HEK293 (cell line): ENCODE results near the gene TAS1R3.

Experiments
- GLIS2 ChIP-seq: fragments of 450-650 bp; formaldehyde crosslinking; IDR thresholded peaks from 2 replicates; pipeline ENCODE4 v1.5.1; 2016; ENCODE audit warnings: missing biosample characterization, missing genetic modification characterization
- IKZF3 ChIP-seq: fragments of 450-650 bp; IDR thresholded peaks from 2 replicates; pipeline ENCODE4 v1.5.0; 2018; ENCODE audit warnings: missing biosample characterization, mild to moderate bottlenecking, missing genetic modification characterization, moderate library complexity
- MZF1 ChIP-seq: fragments of 450-650 bp; formaldehyde crosslinking; IDR thresholded peaks from 2 replicates; pipeline ENCODE4 v1.5.1; 2017; ENCODE audit warnings: missing biosample characterization, missing genetic modification characterization, borderline replicate concordance
- YY1 ChIP-seq: fragments of 450-650 bp; formaldehyde crosslinking; IDR thresholded peaks from 2 replicates; pipeline ENCODE4 v1.5.1; 2018; ENCODE audit warnings: missing biosample characterization, missing genetic modification characterization
- ZBTB20 ChIP-seq: fragments of 450-650 bp; formaldehyde crosslinking; IDR thresholded peaks from 2 replicates; pipeline ENCODE4 v1.5.1; 2016; ENCODE audit warnings: missing biosample characterization, missing genetic modification characterization
- ZBTB48 ChIP-seq: fragments of 450-650 bp; formaldehyde crosslinking; IDR thresholded peaks from 2 replicates; pipeline ENCODE4 v1.5.1; 2016; ENCODE audit warnings: missing biosample characterization, missing genetic modification characterization
- ZBTB8A ChIP-seq: fragments of 450-650 bp; formaldehyde crosslinking; IDR thresholded peaks from 2 replicates; pipeline ENCODE4 v1.5.1; 2016; ENCODE audit warnings: missing biosample characterization, missing genetic modification characterization
- ZNF155 ChIP-seq: fragments of 450-650 bp; formaldehyde crosslinking; IDR thresholded peaks from 2 replicates; pipeline ENCODE4 v1.5.1; 2016; ENCODE audit warnings: missing biosample characterization, missing genetic modification characterization
- ZNF16 ChIP-seq: fragments of 450-650 bp; formaldehyde crosslinking; IDR thresholded peaks from 2 replicates; pipeline ENCODE4 v1.5.1; 2016; ENCODE audit warnings: low read depth, missing biosample characterization, missing genetic modification characterization
- ZNF202 ChIP-seq: fragments of 450-650 bp; formaldehyde crosslinking; IDR thresholded peaks from 2 replicates; pipeline ENCODE4 v1.5.1; 2016; ENCODE audit warnings: missing biosample characterization, missing genetic modification characterization, borderline replicate concordance
- ZNF211 ChIP-seq: fragments of 450-650 bp; formaldehyde crosslinking; IDR thresholded peaks from 2 replicates; pipeline ENCODE4 v1.5.1; 2016; ENCODE audit warnings: low read depth, missing biosample characterization, missing genetic modification characterization
- ZNF23 ChIP-seq: fragments of 450-650 bp; formaldehyde crosslinking; IDR thresholded peaks from 2 replicates; pipeline ENCODE4 v1.5.1; 2016; ENCODE audit warnings: missing biosample characterization, missing genetic modification characterization, borderline replicate concordance
- ZNF473 ChIP-seq: fragments of 450-650 bp; formaldehyde crosslinking; IDR thresholded peaks from 2 replicates; pipeline ENCODE4 v1.5.1; 2017; ENCODE audit warnings: missing biosample characterization, missing genetic modification characterization
- ZNF521 ChIP-seq: fragments of 450-650 bp; formaldehyde crosslinking; IDR thresholded peaks from 2 replicates; pipeline ENCODE4 v1.5.1; 2017; ENCODE audit warnings: missing biosample characterization, mild to moderate bottlenecking, missing genetic modification characterization
- ZNF530 ChIP-seq: fragments of 450-650 bp; formaldehyde crosslinking; IDR thresholded peaks from 2 replicates; pipeline ENCODE4 v1.5.1; 2016; ENCODE audit warnings: low read depth, missing biosample characterization, missing genetic modification characterization
- ZNF555 ChIP-seq: fragments of 450-650 bp; formaldehyde crosslinking; conservative IDR thresholded peaks from 2 replicates; pipeline ENCODE4 v1.5.1; 2017; ENCODE audit warnings: missing biosample characterization, mild to moderate bottlenecking, missing genetic modification characterization, inconsistent platforms
- ZNF623 ChIP-seq: fragments of 450-650 bp; formaldehyde crosslinking; IDR thresholded peaks from 2 replicates; pipeline ENCODE4 v1.5.1; 2016; ENCODE audit warnings: missing biosample characterization, missing genetic modification characterization
- ZNF626 ChIP-seq: fragments of 450-650 bp; sonication (Bioruptor Pico); formaldehyde crosslinking; IDR thresholded peaks from 2 replicates; pipeline ENCODE4 v1.5.1; 2018; ENCODE audit warnings: missing biosample characterization, missing genetic modification characterization, inconsistent platforms
- ZNF76 ChIP-seq: fragments of 450-650 bp; formaldehyde crosslinking; IDR thresholded peaks from 2 replicates; pipeline ENCODE4; 2016; ENCODE audit warnings: low read depth, missing biosample characterization, missing genetic modification characterization, borderline replicate concordance
- ZNF791 ChIP-seq: fragments of 450-650 bp; formaldehyde crosslinking; IDR thresholded peaks from 2 replicates; pipeline ENCODE4 v1.5.1; 2016; ENCODE audit warnings: missing biosample characterization, missing genetic modification characterization
- ZNF843 ChIP-seq: fragments of 450-650 bp; formaldehyde crosslinking; IDR thresholded peaks from 2 replicates; pipeline ENCODE4 v1.5.1; 2016; ENCODE audit warnings: missing biosample characterization, missing genetic modification characterization
- ZSCAN16 ChIP-seq: fragments of 450-650 bp; formaldehyde crosslinking; IDR thresholded peaks from 2 replicates; pipeline ENCODE4 v1.5.1; 2016; ENCODE audit warnings: missing biosample characterization, missing genetic modification characterization
- TF ChIP-seq, protein P1 (sequence below): fragments of 450-650 bp; formaldehyde crosslinking; IDR thresholded peaks from 2 replicates; pipeline ENCODE4 v1.5.1; 2016; ENCODE audit warnings: missing biosample characterization, missing genetic modification characterization
- TF ChIP-seq, protein P2 (sequence below): fragments of 450-650 bp; formaldehyde crosslinking; IDR thresholded peaks from 2 replicates; pipeline ENCODE4 v1.5.1; 2016; ENCODE audit warnings: missing biosample characterization, missing genetic modification characterization, borderline replicate concordance
- TF ChIP-seq, protein P3 (sequence below): fragments of 450-650 bp; formaldehyde crosslinking; IDR thresholded peaks from 2 replicates; pipeline ENCODE4 v1.5.1; 2016; ENCODE audit warnings: missing biosample characterization, missing genetic modification characterization
- TF ChIP-seq, protein P4 (sequence below): sonication (generic); formaldehyde crosslinking; IDR thresholded peaks from 2 replicates; pipeline ENCODE4 v1.8.1; 2022; ENCODE audit warnings: mild to moderate bottlenecking, moderate library complexity, missing genetic modification reagents

Gene TAS1R3

DNA sequence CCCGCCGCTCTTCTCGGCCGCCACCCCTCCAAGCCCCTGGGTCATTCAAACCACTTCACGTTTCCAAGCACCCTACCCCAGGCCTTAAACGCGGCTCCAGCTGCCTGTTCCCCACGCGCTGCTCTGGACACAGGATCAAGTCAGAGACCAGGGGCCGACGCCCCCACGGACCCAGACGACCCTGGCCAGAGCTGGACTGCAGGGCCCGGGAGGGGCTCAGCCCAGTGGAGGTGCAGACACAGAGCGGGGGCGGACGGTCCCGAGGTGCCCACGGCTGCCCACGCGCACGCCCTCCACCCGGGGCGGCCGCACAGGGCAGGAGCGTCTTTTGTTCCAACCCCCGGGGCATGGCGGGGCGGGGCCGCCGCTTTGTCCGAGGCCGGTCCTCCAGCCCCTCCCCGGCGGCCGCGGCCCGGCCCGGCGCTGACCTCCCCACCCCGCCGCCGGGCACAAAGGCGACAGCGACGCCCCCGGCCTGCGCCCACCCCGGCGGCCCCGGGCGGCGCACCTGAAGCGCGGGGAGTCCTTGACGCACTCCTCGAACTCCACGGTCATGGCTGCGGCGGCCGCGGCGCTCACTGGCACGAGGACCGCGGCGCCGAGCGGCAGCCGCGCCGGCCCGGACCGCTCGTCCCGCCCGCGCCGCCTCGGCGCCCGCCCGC lies 23.7 kb upstream of the TAS1R3 start (continued):
- TF ChIP-seq ZNF16: no peak
- peak; percentile 19; the same call in 1 of the 2 replicates for TF ChIP-seq ZBTB8A (tag by site-specific recombination)
- TF ChIP-seq ZNF843: no peak
- TF ChIP-seq IKZF3 (tag by site-specific recombination): no peak
- TF ChIP-seq ZBTB20 (tag by site-specific recombination): no peak
- TF ChIP-seq ZNF23 (tag by site-specific recombination): no peak
- no peak for TF ChIP-seq MZF1 (tag by site-specific recombination)
- TF ChIP-seq, protein P1, sequence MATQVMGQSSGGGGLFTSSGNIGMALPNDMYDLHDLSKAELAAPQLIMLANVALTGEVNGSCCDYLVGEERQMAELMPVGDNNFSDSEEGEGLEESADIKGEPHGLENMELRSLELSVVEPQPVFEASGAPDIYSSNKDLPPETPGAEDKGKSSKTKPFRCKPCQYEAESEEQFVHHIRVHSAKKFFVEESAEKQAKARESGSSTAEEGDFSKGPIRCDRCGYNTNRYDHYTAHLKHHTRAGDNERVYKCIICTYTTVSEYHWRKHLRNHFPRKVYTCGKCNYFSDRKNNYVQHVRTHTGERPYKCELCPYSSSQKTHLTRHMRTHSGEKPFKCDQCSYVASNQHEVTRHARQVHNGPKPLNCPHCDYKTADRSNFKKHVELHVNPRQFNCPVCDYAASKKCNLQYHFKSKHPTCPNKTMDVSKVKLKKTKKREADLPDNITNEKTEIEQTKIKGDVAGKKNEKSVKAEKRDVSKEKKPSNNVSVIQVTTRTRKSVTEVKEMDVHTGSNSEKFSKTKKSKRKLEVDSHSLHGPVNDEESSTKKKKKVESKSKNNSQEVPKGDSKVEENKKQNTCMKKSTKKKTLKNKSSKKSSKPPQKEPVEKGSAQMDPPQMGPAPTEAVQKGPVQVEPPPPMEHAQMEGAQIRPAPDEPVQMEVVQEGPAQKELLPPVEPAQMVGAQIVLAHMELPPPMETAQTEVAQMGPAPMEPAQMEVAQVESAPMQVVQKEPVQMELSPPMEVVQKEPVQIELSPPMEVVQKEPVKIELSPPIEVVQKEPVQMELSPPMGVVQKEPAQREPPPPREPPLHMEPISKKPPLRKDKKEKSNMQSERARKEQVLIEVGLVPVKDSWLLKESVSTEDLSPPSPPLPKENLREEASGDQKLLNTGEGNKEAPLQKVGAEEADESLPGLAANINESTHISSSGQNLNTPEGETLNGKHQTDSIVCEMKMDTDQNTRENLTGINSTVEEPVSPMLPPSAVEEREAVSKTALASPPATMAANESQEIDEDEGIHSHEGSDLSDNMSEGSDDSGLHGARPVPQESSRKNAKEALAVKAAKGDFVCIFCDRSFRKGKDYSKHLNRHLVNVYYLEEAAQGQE: no peak
- no peak for TF ChIP-seq ZNF521 (tag by site-specific recombination)
- TF ChIP-seq YY1 (tag by site-specific recombination): 0 out of 2 replicates have a peak, but pooled peaks have one; percentile 15
- no peak; the same call in 1 of the 2 replicates for TF ChIP-seq ZBTB48
- TF ChIP-seq ZNF473 (tag by site-specific recombination): no peak
- TF ChIP-seq, protein P2, sequence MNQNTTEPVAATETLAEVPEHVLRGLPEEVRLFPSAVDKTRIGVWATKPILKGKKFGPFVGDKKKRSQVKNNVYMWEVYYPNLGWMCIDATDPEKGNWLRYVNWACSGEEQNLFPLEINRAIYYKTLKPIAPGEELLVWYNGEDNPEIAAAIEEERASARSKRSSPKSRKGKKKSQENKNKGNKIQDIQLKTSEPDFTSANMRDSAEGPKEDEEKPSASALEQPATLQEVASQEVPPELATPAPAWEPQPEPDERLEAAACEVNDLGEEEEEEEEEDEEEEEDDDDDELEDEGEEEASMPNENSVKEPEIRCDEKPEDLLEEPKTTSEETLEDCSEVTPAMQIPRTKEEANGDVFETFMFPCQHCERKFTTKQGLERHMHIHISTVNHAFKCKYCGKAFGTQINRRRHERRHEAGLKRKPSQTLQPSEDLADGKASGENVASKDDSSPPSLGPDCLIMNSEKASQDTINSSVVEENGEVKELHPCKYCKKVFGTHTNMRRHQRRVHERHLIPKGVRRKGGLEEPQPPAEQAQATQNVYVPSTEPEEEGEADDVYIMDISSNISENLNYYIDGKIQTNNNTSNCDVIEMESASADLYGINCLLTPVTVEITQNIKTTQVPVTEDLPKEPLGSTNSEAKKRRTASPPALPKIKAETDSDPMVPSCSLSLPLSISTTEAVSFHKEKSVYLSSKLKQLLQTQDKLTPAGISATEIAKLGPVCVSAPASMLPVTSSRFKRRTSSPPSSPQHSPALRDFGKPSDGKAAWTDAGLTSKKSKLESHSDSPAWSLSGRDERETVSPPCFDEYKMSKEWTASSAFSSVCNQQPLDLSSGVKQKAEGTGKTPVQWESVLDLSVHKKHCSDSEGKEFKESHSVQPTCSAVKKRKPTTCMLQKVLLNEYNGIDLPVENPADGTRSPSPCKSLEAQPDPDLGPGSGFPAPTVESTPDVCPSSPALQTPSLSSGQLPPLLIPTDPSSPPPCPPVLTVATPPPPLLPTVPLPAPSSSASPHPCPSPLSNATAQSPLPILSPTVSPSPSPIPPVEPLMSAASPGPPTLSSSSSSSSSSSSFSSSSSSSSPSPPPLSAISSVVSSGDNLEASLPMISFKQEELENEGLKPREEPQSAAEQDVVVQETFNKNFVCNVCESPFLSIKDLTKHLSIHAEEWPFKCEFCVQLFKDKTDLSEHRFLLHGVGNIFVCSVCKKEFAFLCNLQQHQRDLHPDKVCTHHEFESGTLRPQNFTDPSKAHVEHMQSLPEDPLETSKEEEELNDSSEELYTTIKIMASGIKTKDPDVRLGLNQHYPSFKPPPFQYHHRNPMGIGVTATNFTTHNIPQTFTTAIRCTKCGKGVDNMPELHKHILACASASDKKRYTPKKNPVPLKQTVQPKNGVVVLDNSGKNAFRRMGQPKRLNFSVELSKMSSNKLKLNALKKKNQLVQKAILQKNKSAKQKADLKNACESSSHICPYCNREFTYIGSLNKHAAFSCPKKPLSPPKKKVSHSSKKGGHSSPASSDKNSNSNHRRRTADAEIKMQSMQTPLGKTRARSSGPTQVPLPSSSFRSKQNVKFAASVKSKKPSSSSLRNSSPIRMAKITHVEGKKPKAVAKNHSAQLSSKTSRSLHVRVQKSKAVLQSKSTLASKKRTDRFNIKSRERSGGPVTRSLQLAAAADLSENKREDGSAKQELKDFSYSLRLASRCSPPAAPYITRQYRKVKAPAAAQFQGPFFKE (tag by site-specific recombination): no peak
- TF ChIP-seq ZNF76 (tag by site-specific recombination): no peak
- TF ChIP-seq ZNF202 (tag by site-specific recombination): no peak
- no peak for TF ChIP-seq ZNF791 (tag by site-specific recombination)
- peak; percentile 48; the same call in 1 of the 2 replicates for TF ChIP-seq GLIS2
- TF ChIP-seq ZNF626 (tag by site-specific recombination): no peak
- TF ChIP-seq, protein P3, sequence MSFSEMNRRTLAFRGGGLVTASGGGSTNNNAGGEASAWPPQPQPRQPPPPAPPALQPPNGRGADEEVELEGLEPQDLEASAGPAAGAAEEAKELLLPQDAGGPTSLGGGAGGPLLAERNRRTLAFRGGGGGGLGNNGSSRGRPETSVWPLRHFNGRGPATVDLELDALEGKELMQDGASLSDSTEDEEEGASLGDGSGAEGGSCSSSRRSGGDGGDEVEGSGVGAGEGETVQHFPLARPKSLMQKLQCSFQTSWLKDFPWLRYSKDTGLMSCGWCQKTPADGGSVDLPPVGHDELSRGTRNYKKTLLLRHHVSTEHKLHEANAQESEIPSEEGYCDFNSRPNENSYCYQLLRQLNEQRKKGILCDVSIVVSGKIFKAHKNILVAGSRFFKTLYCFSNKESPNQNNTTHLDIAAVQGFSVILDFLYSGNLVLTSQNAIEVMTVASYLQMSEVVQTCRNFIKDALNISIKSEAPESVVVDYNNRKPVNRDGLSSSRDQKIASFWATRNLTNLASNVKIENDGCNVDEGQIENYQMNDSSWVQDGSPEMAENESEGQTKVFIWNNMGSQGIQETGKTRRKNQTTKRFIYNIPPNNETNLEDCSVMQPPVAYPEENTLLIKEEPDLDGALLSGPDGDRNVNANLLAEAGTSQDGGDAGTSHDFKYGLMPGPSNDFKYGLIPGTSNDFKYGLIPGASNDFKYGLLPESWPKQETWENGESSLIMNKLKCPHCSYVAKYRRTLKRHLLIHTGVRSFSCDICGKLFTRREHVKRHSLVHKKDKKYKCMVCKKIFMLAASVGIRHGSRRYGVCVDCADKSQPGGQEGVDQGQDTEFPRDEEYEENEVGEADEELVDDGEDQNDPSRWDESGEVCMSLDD (tag by site-specific recombination): no peak
- TF ChIP-seq ZNF211 (tag by site-specific recombination): no peak
- TF ChIP-seq ZSCAN16 (tag by site-specific recombination): no peak
- no peak for TF ChIP-seq ZNF530
- TF ChIP-seq, protein P4, sequence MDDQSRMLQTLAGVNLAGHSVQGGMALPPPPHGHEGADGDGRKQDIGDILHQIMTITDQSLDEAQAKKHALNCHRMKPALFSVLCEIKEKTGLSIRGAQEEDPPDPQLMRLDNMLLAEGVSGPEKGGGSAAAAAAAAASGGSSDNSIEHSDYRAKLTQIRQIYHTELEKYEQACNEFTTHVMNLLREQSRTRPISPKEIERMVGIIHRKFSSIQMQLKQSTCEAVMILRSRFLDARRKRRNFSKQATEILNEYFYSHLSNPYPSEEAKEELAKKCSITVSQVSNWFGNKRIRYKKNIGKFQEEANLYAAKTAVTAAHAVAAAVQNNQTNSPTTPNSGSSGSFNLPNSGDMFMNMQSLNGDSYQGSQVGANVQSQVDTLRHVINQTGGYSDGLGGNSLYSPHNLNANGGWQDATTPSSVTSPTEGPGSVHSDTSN: no peak
- no peak for TF ChIP-seq ZNF155 (tag by site-specific recombination)
- no peak for TF ChIP-seq ZNF555 (tag by site-specific recombination)
- TF ChIP-seq ZNF623: no peak
